Karpas-422 (cell line): ENCODE measurements around the gene HOXD13. TPM values are rescaled to one million over a fixed set of nuclear protein-coding genes. Genes with fewer than 3 reads are reported as not detected.

Experiments
- DNase-seq: peaks from one replicate; pipeline ENCODE4 v3.0.0-alpha.2; 2015
- H2AFZ ChIP-seq: fragments of 200-600 bp; sonication (generic); 2 replicates; pipeline ENCODE4 v1.6.1; 2014; ENCODE audit warnings: antibody characterized with exemption, low read length, mixed read lengths
- H3K27ac ChIP-seq: fragments of 200-600 bp; sonication (generic); 2 replicates; pipeline ENCODE4 v1.5.1; 2014; ENCODE audit warnings: mild to moderate bottlenecking, low read length, moderate library complexity
- H3K27me3 ChIP-seq: fragments of 200-600 bp; sonication (generic); 2 replicates; pipeline ENCODE4 v1.6.1; 2014; ENCODE audit warnings: low read length, mixed read lengths
- H3K36me3 ChIP-seq: fragments of 200-600 bp; sonication (generic); 2 replicates; pipeline ENCODE4 v1.6.1; 2014; ENCODE audit warnings: low read length, mixed read lengths; ENCODE audit not compliant: insufficient read depth
- H3K4me1 ChIP-seq: fragments of 200-600 bp; sonication (generic); 2 replicates; pipeline ENCODE4 v1.6.1; 2014; ENCODE audit warnings: mild to moderate bottlenecking, low read length, mixed read lengths
- H3K4me2 ChIP-seq: fragments of 200-600 bp; sonication (generic); 2 replicates; pipeline ENCODE4 v1.6.1; 2014; ENCODE audit warnings: low read length, low read depth, mild to moderate bottlenecking; ENCODE audit not compliant: poor library complexity, severe bottlenecking
- H3K4me3 ChIP-seq: fragments of 200-600 bp; sonication (generic); 2 replicates; pipeline ENCODE4 v1.5.1; 2014; ENCODE audit warnings: mild to moderate bottlenecking, antibody characterized with exemption, low read length, mixed read lengths
- H3K79me2 ChIP-seq: fragments of 200-600 bp; sonication (generic); 2 replicates; pipeline ENCODE4 v1.6.1; 2014; ENCODE audit warnings: mild to moderate bottlenecking, low read length, mixed read lengths
- H3K9ac ChIP-seq: fragments of 200-600 bp; sonication (generic); 2 replicates; pipeline ENCODE4 v1.6.0; 2014; ENCODE audit warnings: low read length
- H3K9me2 ChIP-seq: fragments of 200-600 bp; sonication (generic), shearing (Covaris generic); replicated peaks from 2 replicates; pipeline ENCODE4 v1.6.0; 2014; ENCODE audit warnings: mild to moderate bottlenecking, low read length, moderate library complexity; ENCODE audit not compliant: insufficient read depth
- H3K9me3 ChIP-seq: fragments of 300-700, 200-600 bp; sonication (generic); 2 replicates; pipeline ENCODE4 v1.6.1; 2014; ENCODE audit warnings: low read length, mixed read lengths
- H4K20me1 ChIP-seq: fragments of 200-600 bp; sonication (generic); 2 replicates; pipeline ENCODE4 v1.6.1; 2014; ENCODE audit warnings: mild to moderate bottlenecking, antibody characterized with exemption, low read length, low read depth; ENCODE audit not compliant: insufficient read depth
- total RNA-seq: library from RNA; depleted of rRNA; stranded (reverse); fragments of >200 nt; shearing (Covaris generic); gene quantifications from 2 replicates; pipeline ENCODE4 v1.2.3, GENCODE V29; 2014; ENCODE audit warnings: low replicate concordance

The HOXD13 gene
- total RNA-seq, 1 experiment from 2014 or later = not detected

GRCh38 chr2:176106581-176107539 lies 14.3 kb downstream of the HOXD13 start, which contains the start of gene HOXD11:
Gene HOXD11 (plus strand): TSS chr2:176107280. CDS start chr2:176107356, 76 bp downstream.
- Histone ChIP-seq H3K79me2 (no peaks in the 10 kb centered on the region), H3K27me3 (no peaks in the 10 kb centered on the region), H3K9me3 (no peaks in the 10 kb centered on the region), H3K4me2 (no peak within 1 kb of the TSS), H3K9me2 (no peaks in the 10 kb centered on the region), H3K4me1 (peaks cover 10% of the 10 kb centered on the region), H3K4me3 (no peak within 1 kb of the TSS), H3K27ac (no peak within 1 kb of the TSS), H3K36me3 (no peaks in the 10 kb centered on the region), H4K20me1 (no peaks in the 10 kb centered on the region), H2AFZ (no peak within 1 kb of the TSS), H3K9ac (no peak within 1 kb of the TSS)
- DNase-seq = no peak

GRCh38 chr2:176107731-176108181 lies 15.2 kb downstream of the HOXD13 start:
- Histone ChIP-seq H3K4me3 (no peak overlapping the region), H3K79me2 (no peaks in the 10 kb centered on the region), H3K27me3 (no peaks in the 10 kb centered on the region), H3K27ac (no peak overlapping the region), H2AFZ (no peak overlapping the region), H3K36me3 (no peaks in the 10 kb centered on the region), H4K20me1 (no peaks in the 10 kb centered on the region), H3K4me1 (peaks cover 10% of the 10 kb centered on the region), H3K9ac (no peak overlapping the region), H3K9me3 (no peaks in the 10 kb centered on the region), H3K9me2 (no peaks in the 10 kb centered on the region), H3K4me2 (no peak overlapping the region)
- no peak for DNase-seq

GRCh38 chr2:176109192-176109901 lies 16.8 kb downstream of the HOXD13 start:
- Histone ChIP-seq H3K9ac (no peak overlapping the region), H3K4me1 (peaks cover 10% of the 10 kb centered on the region), H3K9me2 (no peaks in the 10 kb centered on the region), H4K20me1 (no peaks in the 10 kb centered on the region), H3K4me3 (no peak overlapping the region), H3K36me3 (no peaks in the 10 kb centered on the region), H3K9me3 (no peaks in the 10 kb centered on the region), H3K27me3 (no peaks in the 10 kb centered on the region), H3K27ac (no peak overlapping the region), H2AFZ (no peak overlapping the region), H3K79me2 (no peaks in the 10 kb centered on the region), H3K4me2 (no peak overlapping the region)
- DNase-seq = no peak

GRCh38 chr2:176109946-176110345 lies 17.4 kb downstream of the HOXD13 start:
- Histone ChIP-seq H3K9me2 (no peaks in the 10 kb centered on the region), H3K4me2 (no peak overlapping the region), H3K9me3 (no peaks in the 10 kb centered on the region), H4K20me1 (no peaks in the 10 kb centered on the region), H2AFZ (no peak overlapping the region), H3K79me2 (no peaks in the 10 kb centered on the region), H3K4me3 (no peak overlapping the region), H3K4me1 (peaks cover 10% of the 10 kb centered on the region), H3K27ac (no peak overlapping the region), H3K36me3 (no peaks in the 10 kb centered on the region), H3K27me3 (no peaks in the 10 kb centered on the region), H3K9ac (no peak overlapping the region)
- DNase-seq = no peak

GRCh38 chr2:176110415-176111308 lies 18.1 kb downstream of the HOXD13 start:
- Histone ChIP-seq H3K36me3 (no peaks in the 10 kb centered on the region), H3K4me1 (peaks cover 10% of the 10 kb centered on the region), H3K9me3 (no peaks in the 10 kb centered on the region), H2AFZ (peak overlapping the region; percentile 54; the same call in 1 of the 2 replicates), H3K79me2 (no peaks in the 10 kb centered on the region), H4K20me1 (no peaks in the 10 kb centered on the region), H3K9me2 (no peaks in the 10 kb centered on the region), H3K9ac (peak overlapping the region; percentile 37; the same call in 1 of the 2 replicates), H3K27me3 (no peaks in the 10 kb centered on the region), H3K27ac (no peak overlapping the region), H3K4me2 (peak overlapping the region; percentile 66), H3K4me3 (peak overlapping the region; percentile 40; the same call in 1 of the 2 replicates)
- no peak for DNase-seq

DNA sequence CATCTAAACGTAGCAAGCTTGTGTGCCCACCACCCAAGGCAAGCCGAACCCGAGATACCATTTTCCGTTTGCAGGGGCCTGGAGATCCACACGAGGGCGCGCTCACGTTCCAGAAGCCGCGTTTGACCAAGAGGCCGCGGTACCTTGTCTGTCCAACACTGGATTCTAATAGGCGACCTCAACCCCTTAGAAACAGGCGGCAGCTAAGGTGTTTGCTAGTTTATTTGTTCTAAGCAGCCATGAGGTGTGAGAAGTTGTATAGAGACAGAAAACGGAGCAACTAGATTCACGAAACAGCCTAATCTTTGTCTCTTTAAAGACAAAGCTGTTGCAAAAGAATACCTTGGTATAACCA lies 18.8 kb downstream of the HOXD13 start:
- peaks cover 10% of the 10 kb centered on the region for H3K4me1 ChIP-seq
- H3K36me3 ChIP-seq = no peaks in the 10 kb centered on the region
- no peak overlapping the region for H3K27ac ChIP-seq
- H4K20me1 ChIP-seq = no peaks in the 10 kb centered on the region
- H3K9me2 ChIP-seq = no peaks in the 10 kb centered on the region
- 0 out of 2 replicates have a peak overlapping the region, but pooled peaks have one; percentile 54 for H2AFZ ChIP-seq
- peak; percentile 80 for DNase-seq
- H3K9ac ChIP-seq = peak overlapping the region; percentile 37; the same call in 1 of the 2 replicates
- H3K27me3 ChIP-seq = no peaks in the 10 kb centered on the region
- peak overlapping the region; percentile 66 for H3K4me2 ChIP-seq
- H3K4me3 ChIP-seq = peak overlapping the region; percentile 40; the same call in 1 of the 2 replicates
- no peaks in the 10 kb centered on the region for H3K79me2 ChIP-seq
- H3K9me3 ChIP-seq = no peaks in the 10 kb centered on the region

DNA sequence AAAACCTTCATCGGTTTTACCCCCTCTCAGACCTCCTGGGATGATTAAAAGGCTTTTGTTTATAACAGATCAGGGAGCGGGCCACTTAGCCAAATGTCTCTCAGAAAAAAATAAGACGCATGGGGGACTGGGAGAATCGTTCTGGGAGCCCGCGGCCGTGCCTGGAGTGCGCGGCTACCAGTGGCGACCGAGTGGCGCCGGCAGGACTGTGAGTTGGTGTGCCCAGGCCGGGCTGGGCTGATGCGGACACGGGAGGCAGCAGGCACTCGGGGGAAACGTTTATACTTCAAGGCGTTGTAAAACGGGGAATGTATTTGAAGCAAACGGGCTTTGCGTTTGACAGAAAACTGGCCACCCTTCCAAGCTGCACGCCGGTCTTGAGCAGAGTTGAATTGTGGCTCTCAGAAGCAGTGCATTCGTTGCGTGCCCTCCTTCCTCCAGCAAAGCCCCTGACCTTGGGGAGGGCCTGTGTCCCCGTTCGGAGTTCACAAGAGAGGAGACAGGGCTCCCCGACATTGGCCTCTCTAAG lies 19.4 kb downstream of the HOXD13 start:
- H3K9me3 ChIP-seq = no peaks in the 10 kb centered on the region

More for the DNA sequence above, 19.4 kb downstream of the HOXD13 start:
- no peak overlapping the region for H3K9ac ChIP-seq
- H3K4me2 ChIP-seq = no peak overlapping the region
- H2AFZ ChIP-seq = no peak overlapping the region
- DNase-seq = no peak
- no peak overlapping the region for H3K4me3 ChIP-seq
- no peak overlapping the region for H3K27ac ChIP-seq
- no peaks in the 10 kb centered on the region for H4K20me1 ChIP-seq
- no peaks in the 10 kb centered on the region for H3K36me3 ChIP-seq
- no peaks in the 10 kb centered on the region for H3K79me2 ChIP-seq
- no peaks in the 10 kb centered on the region for H3K27me3 ChIP-seq
- H3K9me2 ChIP-seq = no peaks in the 10 kb centered on the region
- H3K4me1 ChIP-seq = peaks cover 10% of the 10 kb centered on the region
